Hematopoietic multipotent progenitor cell (in vitro differentiated cells): ENCODE data around the gene KIF4A. TPM values are rescaled to one million over a fixed set of nuclear protein-coding genes. Genes with fewer than 3 reads are reported as not detected.

Experiments used
- DNase-seq, 3 donors: peaks; one replicate each; pipeline ENCODE4 v3.0.0-alpha.2; 2011 to 2015; ENCODE audit warnings: low read depth in 2 of 3, low spot score in 2 of 3
- small RNA-seq: library from RNA; depleted of rRNA; stranded (forward); fragments of <200 nt; gene quantifications from one replicate; pipeline ENCODE3, GENCODE V24; 2012
- total RNA-seq: library from RNA; depleted of rRNA; stranded (reverse); fragments of >200 nt; gene quantifications from one replicate; pipeline ENCODE4 v1.2.3, GENCODE V29; 2012

The KIF4A gene
- total RNA-seq, 1 donor, result 0.81 TPM

DNA sequence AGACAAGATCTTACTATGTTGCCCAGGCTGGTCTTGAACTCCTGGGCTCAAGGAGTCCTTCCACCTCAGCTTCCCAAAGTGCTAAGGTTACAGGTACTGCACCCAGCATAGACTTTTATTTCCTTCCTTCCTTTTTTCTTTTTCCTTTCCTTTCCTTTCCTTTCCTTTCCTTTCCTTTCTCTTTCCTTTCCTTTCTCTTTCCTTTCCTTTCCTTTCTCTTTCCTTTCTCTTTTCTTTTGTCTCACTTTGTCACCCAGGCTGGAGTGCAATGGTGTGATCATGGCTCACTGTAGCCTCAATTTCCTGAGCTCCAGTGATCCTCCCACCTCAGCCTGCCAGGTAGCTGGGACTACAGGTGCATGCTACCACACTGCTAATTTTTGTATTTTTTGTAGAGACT is 174.1 kb downstream of the KIF4A start:
- DNase-seq, result no peak

- DNase-seq, result no peak
These were observed 177.1 kb downstream of the KIF4A start for GRCh38 chrX:70466968-70467367.

DNA sequence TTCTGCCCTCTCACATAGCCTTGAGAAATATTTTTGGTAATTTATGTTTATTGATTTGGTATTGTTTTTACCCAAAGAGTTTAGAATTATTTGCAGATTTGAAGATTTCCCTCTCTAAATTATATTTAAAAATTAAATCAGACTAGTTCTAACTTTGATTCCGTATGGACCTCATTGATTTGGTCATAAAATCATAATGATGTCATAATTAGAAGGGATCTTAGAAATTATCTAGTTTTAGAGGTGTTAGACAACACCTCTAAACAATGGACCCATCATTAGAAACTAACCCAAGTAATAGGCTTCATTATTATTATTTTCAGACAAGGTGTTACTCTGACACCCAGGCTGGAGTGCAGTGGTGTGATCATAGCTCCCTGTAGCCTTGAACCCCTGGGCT is 178.8 kb downstream of the KIF4A start:
- DNase-seq, result no peak

Small RNA genes within 50 kb of the gene (small RNA-seq; reads per million reads assigned to genes)
- not detected for gene RNA5SP507
- not detected for gene RNU4-81P
- gene RNY4P23, result 0.41 reads per million

Other genes starting within 250 kb of the KIF4A start
- gene AWAT2, start 240.2 kb upstream of the KIF4A start, total RNA-seq, result not detected
- not detected for gene OTUD6A, start 227.6 kb upstream of the KIF4A start, total RNA-seq
- 84.3 TPM for gene IGBP1, start 156.7 kb upstream of the KIF4A start, total RNA-seq
- not detected for gene DGAT2L6, start 112.6 kb upstream of the KIF4A start, total RNA-seq
- gene AWAT1, start 55.4 kb upstream of the KIF4A start, total RNA-seq, result not detected
- gene P2RY4, start 29.9 kb upstream of the KIF4A start, total RNA-seq, result 0.81 TPM
- gene ARR3, start 21.8 kb upstream of the KIF4A start, total RNA-seq, result not detected
- gene RAB41, start 7.9 kb upstream of the KIF4A start, total RNA-seq, result not detected
- 10.8 TPM for gene PDZD11, start 177 bp upstream of the KIF4A start, total RNA-seq
- gene GDPD2, start 133.2 kb downstream of the KIF4A start, total RNA-seq, result not detected
- 6.7 TPM for gene DLG3, start 154.7 kb downstream of the KIF4A start, total RNA-seq